ENCODE results near the gene ZMYM3.

ZMYM3 gene

DNA sequence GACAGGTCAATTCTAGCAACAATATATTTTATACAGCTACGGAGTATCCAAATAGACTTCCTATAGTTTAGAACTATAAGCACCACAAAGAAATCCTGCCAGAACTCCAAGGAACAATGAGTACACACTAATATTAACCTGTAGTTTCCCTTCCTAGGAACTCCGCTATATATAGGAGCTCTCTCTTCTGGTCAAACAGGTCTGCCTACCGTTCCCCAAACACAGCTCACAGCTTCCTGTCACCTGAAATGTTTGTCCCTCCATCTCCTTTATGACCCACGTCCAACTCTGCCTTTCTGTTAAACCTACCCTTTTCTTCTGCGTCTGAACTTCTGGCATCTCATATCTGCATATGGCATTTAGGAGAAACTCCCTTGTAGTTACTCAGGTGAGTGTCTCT lies 41.4 kb downstream of the ZMYM3 start:
- no peak for DNase-seq (ENCODE audit: low read depth)
- no peak overlapping the region for H3K4me3 ChIP-seq (ENCODE audit: low read depth, low read length)
- TF ChIP-seq, protein P1, sequence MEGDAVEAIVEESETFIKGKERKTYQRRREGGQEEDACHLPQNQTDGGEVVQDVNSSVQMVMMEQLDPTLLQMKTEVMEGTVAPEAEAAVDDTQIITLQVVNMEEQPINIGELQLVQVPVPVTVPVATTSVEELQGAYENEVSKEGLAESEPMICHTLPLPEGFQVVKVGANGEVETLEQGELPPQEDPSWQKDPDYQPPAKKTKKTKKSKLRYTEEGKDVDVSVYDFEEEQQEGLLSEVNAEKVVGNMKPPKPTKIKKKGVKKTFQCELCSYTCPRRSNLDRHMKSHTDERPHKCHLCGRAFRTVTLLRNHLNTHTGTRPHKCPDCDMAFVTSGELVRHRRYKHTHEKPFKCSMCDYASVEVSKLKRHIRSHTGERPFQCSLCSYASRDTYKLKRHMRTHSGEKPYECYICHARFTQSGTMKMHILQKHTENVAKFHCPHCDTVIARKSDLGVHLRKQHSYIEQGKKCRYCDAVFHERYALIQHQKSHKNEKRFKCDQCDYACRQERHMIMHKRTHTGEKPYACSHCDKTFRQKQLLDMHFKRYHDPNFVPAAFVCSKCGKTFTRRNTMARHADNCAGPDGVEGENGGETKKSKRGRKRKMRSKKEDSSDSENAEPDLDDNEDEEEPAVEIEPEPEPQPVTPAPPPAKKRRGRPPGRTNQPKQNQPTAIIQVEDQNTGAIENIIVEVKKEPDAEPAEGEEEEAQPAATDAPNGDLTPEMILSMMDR (IDR thresholded peaks at IDR 0.05; ENCODE audit: insufficient read depth, low read depth, low read length, missing control alignments) = no peak

DNA sequence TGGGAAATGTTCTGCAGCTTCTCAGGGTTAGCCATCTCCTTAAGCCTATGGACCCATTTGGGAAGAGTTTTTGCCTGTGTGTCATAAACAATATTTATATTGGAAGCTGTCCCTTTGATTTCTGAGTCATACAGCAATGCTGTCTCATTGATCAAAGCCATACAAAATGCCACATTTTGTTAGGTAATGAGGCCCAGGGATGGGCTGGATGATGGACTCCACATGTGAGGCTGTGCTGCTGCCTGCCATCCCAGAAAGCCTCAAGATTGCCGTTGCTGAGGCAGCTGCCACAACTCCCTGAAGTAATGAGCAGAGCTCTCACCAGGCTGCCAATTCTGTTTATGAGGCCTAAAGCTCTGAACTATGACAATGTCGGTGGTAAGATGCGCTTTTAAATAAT lies 43.1 kb downstream of the ZMYM3 start:
- TF ChIP-seq, protein P1 (IDR thresholded peaks at IDR 0.05; ENCODE audit: insufficient read depth, low read depth, low read length, missing control alignments) = no peak
- H3K4me3 ChIP-seq (ENCODE audit: low read depth, low read length) = no peak overlapping the region
- no peak for DNase-seq (ENCODE audit: low read depth)

DNA sequence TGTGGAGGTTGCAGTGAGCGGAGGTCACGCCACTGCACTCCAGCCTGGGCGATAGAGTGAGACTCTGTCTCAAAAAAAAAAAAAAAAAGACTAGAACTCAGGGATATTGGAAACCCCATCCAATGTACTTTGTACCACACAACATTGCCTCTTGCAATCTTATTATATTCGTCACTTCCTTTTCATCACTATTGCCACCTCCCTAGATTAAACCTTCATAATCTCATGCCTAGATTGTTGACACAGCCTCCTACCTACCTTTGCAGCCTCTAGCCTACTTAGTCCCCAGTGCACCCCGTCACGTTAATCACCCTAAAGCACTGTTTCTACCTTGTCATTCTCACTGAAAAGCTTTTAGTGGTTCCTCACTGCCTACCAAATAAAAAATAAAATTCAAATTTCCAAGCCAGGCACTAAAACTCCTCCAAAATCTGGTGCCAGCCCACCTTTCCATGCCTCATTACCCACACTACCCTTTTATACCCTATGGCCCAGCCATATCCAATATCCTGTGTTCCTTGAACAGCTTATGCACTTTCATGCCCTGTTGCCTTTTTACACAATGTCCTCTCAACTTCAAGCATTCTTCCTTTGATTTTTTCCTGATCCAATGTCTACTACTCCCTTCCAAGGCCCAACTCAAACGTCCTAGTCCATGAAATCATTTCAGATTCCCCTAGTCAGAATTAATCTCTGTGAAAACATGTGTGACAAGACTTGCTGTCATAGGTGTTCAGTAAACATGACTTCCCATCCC lies 54.5 kb downstream of the ZMYM3 start:
- no peak overlapping the region for H3K4me3 ChIP-seq (ENCODE audit: low read depth, low read length)
- no peak for DNase-seq (ENCODE audit: low read depth)
- TF ChIP-seq, protein P1 (IDR thresholded peaks at IDR 0.05; ENCODE audit: insufficient read depth, low read depth, low read length, missing control alignments) = no peak

DNA sequence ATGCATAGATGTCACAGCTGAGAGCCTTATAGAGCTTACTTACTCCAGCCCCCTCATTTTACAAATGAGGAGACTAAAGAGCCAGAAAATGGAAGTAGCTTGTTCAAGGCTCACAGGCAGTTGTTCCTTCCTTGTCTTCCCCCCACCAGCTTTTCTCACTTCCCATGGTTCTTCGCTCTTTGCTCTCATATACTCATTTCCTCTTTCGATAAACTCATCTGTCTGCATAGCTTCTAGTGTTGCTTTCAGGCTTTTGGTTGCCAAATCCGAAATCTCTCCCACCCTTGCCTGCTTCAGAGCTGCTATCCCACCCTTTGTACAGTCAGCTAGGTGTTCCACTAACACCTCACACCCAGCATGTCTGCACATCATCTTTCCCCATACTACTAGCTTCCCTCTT lies 55.9 kb downstream of the ZMYM3 start:
- peak; percentile 73 for DNase-seq (ENCODE audit: low read depth)
- H3K4me3 ChIP-seq (ENCODE audit: low read depth, low read length) = peak overlapping the region; percentile 79
- TF ChIP-seq, protein P1 (IDR thresholded peaks at IDR 0.05; ENCODE audit: insufficient read depth, low read depth, low read length, missing control alignments) = no peak

DNA sequence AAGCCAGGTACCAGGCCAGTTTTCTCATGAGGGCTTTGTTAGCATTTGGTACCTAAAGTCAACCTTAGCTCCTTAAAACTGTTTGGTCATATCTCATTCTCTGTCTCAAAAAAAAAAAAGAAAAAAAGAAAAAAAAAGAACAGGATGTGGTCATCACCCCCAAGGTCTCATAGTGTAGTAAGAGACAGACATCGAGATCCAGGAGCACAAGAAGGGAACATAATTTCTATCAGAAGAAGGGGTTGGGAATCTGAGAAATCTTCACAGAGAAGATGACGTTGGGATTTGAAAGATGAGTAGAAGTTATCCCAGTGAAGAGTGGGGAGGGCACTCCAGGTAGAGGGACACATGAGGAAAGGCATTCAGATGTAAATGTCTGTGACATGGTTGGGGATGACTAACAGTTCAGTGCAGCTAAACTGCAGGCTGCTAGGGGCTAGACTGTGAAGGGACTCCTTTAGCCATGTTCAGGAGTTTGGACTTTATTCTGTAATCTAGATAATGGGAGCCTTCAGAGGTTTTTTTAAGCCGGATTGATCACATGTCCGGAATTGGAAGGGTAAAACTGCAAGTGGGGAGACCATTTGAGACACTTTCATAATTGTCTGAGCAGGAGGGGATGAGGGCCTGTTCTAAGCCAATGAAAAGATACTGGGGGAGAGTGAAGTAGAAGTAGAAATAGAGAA lies 57.8 kb downstream of the ZMYM3 start:
- peak; percentile 33 for DNase-seq (ENCODE audit: low read depth)
- TF ChIP-seq, protein P1 (IDR thresholded peaks at IDR 0.05; ENCODE audit: insufficient read depth, low read depth, low read length, missing control alignments) = no peak
- H3K4me3 ChIP-seq (ENCODE audit: low read depth, low read length) = peak overlapping the region; percentile 79

DNA sequence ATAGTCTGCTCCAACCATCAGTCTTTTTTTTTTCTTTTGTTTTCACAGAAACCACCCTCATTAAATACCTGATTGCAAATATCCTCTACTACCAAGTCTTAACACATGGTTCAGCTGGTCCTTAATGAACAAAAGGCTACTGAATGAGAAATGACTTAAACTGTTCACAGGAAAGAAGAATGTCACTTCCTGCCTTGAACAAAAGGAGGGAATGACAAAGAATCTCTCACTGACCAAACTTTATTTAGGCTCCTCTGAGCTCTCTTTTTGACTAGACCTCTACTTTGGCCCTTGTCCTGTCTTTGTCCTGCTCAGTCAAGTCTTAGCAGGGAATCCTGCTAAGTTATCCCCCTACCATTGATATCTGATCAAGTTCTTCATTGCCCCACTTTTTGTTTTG lies 62.7 kb downstream of the ZMYM3 start:
- no peak overlapping the region for H3K4me3 ChIP-seq (ENCODE audit: low read depth, low read length)
- TF ChIP-seq, protein P1 (IDR thresholded peaks at IDR 0.05; ENCODE audit: insufficient read depth, low read depth, low read length, missing control alignments) = no peak
- no peak for DNase-seq (ENCODE audit: low read depth)
